ENCODE measurements around the gene TFF2. TPM values are rescaled to one million over a fixed set of nuclear protein-coding genes. Genes with fewer than 3 reads are reported as not detected.

TFF2 gene
- polyA plus RNA-seq, 3 donors, result 0.94 to 505 (median 36.8) TPM

DNA sequence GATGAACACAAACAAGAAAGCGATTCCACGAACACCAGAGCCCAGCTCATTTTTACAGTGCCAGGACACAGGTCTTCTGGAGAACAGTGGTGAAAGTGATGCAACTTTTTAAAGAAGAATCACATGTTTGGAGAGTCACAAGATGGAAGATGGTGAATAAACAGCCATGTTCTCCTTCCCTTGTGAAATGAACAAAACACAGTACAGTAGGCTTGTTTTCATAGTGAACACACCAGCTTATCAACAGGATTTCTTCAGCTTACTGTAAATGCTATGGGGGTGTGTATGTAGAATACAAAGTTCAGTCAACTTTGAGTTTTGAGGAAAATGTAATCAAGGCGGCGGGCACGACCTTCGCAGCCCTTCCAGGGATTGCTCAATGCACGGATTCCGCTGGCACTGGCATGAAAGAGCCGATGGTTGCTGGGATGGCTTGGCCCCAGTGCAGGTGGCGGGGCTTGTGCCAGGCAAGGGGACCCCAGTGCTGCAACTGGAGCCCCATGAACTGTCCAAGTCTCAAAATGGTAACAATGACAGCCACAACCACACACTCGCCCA, 35.3 kb upstream of the TFF2 start:
- 55 to 92% (median 92%) methylated on average over 11 of the region's 11 CpGs for WGBS, 3 donors
- no peak overlapping the region for H3K27ac ChIP-seq (ENCODE audit: low read depth, low read length)

DNA sequence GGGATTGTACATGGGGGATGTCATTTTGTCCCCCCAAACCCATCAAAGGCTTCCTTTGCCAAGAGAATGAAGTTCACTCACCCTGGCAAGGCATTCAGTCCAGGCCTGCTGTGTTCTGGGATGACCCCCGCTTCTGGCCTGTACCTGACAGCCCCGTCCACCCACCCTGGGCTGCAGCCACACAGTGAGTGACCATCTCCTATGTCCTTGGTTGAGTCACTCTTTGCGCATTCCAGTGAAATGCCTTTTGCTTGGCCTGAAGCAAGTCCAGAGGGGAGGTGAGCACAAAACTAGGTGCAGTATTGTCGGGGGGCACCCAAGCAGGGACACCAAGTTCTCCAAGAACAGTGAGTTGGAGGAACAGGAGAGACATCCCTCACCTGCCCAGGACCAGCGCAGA, 34.8 kb upstream of the TFF2 start:
- 92 to 96% (median 95%) methylated on average over 5 of the region's 5 CpGs for WGBS, 3 donors
- no peak overlapping the region for H3K27ac ChIP-seq (ENCODE audit: low read depth, low read length)

DNA sequence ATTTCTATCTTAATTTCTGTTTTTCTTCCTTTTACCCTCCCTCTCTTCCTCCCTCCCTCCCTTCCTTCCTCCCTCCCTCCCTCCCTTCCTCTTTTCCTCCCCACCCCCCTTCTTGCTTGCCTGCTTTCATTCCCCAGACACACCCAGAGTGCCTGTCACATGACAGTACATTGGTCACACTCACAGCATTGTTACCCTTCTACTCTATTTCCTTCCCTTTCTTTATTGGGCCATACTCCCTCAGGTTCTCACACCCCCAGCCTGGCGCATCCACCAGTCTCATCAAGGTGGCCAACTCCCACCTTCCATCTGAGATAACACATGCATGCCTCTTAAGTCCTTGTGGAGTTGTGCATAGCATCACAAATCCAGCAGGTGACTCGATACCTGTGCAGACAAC, 34.2 kb upstream of the TFF2 start:
- no peak overlapping the region for H3K27ac ChIP-seq (ENCODE audit: low read depth, low read length)

DNA sequence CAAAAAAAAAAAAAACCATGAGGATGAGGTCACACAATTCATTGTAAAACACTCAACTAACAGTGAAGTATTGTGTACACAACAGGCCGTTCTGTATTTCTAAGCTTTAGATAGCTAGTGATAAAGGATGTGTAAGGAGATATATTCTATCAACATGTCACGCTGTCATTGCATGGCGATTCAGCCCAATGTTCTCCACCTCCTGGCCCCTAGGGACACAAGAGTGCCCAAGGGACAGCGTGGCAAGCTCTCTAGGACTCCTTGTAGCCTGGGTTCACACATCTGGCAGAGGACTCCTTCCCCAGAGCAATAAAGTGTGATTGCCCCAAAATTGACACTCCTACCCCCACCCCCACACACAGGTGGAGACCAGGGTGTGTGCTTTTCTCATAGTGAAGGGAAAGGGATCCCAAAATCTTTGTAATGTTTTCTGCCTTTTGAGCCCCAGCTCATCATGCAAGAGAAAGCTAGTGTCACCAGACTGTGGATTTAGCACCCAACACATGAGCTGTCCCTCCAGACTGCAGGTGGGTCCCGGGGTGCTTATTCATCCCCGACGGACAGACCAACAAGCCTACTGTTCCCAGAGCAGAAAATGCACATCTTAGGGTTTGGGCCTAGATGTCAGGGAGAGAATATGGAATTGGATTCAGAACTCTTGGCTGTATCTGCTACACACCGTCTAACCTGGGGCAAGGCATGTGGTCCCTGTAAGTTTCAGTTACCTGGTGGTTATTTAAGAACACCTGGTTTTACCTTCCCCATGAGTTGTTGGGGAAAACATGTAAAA, 33.6 kb upstream of the TFF2 start:
- WGBS, 3 donors, result 79 to 83% (median 81%) methylated on average over 8 of the region's 8 CpGs
- H3K27ac ChIP-seq (ENCODE audit: low read depth, low read length), result no peak overlapping the region

More for the DNA sequence above, 34.2 kb upstream of the TFF2 start:
- 73 to 82% (median 81%) methylated on average over 2 of the region's 2 CpGs for WGBS, 3 donors

DNA sequence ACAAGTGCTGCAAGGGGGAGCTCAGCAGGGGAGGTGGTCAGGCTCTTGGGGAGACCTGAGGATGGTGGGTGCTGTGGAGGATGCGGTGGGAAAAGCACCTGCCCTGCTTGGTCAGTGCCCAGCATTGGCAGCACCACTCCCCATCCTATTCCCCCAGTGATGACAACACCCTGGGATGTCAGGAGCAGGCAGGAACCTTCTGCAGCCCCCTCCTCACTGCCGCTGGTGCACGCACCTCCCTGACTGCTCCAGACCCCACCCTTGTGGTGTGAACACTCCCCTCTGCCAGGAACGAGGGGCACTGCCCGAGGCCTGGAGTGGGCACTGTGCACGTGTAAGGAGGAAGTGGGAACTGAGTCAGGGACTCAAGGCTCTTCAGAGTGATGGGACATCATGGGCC, 32.5 kb upstream of the TFF2 start:
- H3K27ac ChIP-seq (ENCODE audit: low read depth, low read length), result no peak overlapping the region
- 85 to 94% (median 89%) methylated on average over 6 of the region's 6 CpGs for WGBS, 3 donors

DNA sequence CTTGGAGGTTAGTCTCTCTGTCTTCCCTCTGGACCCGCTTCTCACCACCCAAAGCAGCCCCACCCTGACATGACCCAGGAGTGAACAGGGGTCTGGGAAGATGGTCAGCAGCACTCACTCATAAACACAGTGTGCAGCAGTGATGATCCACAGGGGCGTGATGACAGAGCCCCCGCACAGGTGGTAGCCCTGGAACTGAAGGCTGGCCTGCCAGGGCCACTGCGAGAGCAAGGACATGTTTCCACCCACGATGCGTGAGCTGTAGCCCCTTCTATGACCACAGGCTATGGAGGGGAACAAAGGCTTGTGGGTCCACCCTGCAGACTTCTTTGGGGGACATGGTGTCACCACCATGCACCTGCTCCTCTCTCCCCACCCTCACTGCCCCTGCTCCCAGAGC, 32.1 kb upstream of the TFF2 start:
- H3K27ac ChIP-seq (ENCODE audit: low read depth, low read length), result no peak overlapping the region
- 95 to 97% (median 95%) methylated on average over 6 of the region's 6 CpGs for WGBS, 3 donors

DNA sequence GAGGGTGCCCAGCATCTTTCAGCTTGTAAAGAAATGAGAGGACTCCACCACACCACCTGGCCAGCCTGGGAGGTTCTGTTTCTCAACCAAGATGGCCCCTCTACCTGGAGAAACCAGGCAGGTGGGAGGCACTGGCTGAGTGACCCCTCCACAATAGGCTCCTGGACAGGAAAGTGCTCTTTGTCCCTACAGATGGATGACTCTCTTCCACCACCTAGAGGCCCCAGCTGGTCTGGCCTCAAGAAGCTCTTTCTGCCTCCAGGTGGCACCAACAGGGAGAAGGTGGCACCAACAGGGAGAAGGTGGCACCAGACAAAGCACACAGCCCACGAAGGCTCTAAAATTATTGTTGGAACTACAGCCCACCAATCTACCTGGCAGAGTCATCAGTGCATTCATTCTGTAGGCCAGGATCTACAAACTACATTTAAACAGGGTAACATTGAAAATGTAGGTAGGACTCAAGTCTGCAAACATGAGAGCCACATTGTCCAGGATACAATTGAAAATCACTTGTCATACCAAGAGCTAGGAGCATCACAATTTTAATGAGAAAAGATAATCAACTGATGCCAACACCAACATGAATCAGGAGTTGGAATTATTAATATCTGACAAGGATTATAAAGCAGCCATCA, 30.7 kb upstream of the TFF2 start:
- WGBS, 3 donors, result 47 to 68% (median 50%) methylated on average over 1 of the region's 1 CpG
- H3K27ac ChIP-seq (ENCODE audit: low read depth, low read length), result no peak overlapping the region

DNA sequence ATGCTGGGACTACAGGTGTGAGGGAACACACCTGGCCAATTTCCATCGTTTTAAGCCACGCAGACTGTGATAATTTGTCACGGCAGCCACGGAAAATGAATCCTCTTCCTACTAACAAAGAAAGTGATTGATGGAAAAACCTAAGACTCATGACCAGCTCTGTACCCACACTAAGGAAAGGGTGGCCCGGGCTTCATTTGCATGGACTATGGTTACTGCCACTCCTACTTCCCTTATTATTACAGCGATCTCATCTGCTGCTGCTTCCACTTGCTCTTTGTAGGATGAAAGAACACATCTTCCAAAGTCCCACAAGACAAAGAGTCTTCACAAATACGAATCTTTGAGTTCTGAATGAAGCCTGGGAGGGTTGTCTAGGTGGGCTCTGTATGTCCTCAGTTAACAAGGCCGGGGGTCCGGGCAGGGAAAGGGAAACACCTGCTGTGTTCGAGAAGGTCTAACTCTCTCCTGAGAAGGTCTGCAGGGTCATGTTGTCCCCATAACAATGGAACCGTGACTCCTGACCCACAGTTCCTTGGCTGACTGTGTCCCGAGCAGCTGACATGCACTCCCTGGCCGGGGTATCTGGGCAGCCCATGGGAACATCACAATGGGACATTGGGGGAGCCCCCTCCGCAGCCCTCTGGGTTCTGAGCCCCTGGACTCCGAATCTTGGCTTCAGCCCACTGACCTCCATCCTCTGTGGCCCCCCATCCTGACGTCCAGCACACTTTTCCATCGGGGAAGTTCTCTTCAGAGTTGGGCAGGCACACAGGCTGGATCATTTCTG, 28.8 kb upstream of the TFF2 start:
- 78 to 84% (median 79%) methylated on average over 17 of the region's 17 CpGs for WGBS, 3 donors
- no peak overlapping the region for H3K27ac ChIP-seq (ENCODE audit: low read depth, low read length)

DNA sequence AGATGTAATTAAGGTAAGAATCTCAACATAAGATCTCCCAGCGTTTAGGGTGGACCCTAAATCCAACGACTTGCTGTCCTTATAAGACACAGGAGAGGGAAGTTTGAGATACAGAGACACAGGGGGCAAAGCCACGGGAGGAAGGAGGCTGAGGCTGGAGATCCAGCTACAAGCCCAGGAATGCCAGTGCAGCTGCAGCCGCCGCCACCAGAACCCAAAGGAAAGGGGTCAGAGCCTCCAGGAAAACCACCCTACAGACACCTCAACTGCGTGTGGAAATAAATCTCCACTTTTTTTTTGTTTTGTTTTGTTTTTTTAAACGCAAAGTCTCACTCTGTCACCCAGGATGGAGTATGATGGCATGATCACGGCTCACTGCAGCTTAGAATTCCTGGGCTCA, 27.6 kb upstream of the TFF2 start:
- no peak overlapping the region for H3K27ac ChIP-seq (ENCODE audit: low read depth, low read length)
- 73 to 83% (median 74%) methylated on average over 8 of the region's 8 CpGs for WGBS, 3 donors

DNA sequence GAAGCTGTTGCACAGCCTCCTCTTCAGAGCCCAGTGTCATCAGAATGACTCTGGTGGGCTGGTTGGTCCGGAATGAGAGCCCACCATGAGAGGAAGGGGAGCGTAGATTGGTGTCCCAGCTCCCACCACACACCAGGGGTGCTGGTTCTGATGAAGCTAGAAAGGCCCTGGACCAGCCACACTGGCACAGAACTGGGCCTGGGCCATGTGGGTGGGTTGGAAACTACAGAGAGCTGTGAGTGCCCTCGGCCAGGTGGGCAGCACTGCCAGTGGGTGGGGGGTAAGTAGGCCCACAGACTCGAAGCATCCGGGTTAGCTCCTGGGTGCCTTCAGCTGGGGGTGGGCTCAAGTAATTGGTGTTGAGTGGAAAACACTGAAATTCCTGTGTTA, 27.2 kb upstream of the TFF2 start:
- H3K27ac ChIP-seq (ENCODE audit: low read depth, low read length), result no peak overlapping the region
- WGBS, 3 donors, result 89 to 91% (median 91%) methylated on average over 5 of the region's 5 CpGs

DNA sequence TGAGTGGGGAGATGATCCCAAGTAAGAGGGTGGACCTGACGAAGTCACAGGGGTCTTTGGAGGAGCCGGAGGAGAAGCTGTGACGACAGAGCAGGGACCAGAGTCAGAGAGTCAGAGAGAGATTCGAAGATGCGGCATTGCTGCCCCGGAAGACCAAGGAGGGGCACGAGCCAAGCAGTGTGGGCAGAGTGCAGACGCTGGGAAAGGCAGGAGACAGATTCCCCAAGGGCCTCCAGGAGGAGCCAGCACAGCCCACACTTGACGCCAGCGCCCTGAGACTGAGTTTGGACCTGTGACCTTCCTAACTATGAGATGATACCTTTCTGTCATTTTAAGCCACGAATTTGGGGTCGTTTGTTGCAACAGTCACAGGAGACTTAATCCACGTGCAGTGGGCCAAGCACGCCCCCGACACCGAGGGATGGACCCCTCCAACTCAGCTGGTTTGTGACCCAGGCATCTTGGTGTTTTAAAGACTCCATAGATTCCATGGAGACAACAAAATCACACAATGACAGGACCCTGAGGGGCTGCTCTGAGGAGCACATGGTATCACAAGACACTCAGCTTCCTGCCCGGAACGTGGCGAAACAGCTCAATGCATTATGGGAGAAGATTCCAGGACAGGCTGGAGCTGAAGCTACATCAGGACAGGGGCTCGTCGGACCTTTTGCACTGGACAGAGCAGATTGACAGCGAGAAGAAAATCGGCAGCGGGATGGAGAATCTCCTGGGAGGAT, 26.6 kb upstream of the TFF2 start:
- WGBS, 3 donors, result 74 to 81% (median 79%) methylated on average over 24 of the region's 24 CpGs
- no peak overlapping the region for H3K27ac ChIP-seq (ENCODE audit: low read depth, low read length)

DNA sequence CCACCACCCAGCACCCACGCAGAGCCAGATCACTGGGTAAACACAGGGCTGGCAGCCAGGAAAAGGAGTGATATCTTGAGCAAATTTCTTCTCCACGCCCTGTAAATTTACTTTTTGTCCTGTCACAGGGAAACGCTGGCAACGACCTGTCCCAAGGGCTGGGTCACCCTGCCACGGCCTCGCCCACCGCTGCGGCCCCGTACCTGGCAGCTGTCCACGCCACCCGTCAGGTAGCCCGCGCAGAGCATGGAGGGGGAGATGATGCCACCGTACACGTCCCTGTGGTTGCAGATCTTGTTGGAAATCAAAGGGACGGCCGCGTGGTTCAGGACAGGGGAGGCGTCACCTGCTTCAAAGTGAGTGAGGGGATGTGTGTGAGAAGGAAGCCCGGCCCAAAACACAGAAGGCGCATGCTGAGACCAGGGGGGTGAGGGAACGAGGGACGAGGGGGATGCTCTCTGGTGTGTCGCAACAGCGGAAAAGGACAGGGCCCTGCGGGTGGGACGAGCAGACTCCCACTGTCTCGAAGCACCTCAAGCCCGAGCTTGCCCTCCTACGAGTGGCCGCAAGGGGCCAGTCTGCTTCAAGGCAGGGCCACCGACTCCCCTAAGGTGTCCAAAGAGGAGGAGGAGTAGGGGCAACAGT, 25.7 kb upstream of the TFF2 start:
- 40 to 85% (median 76%) methylated on average over 31 to 32 of the region's 32 CpGs for WGBS, 3 donors
- H3K27ac ChIP-seq (ENCODE audit: low read depth, low read length), result no peak overlapping the region

DNA sequence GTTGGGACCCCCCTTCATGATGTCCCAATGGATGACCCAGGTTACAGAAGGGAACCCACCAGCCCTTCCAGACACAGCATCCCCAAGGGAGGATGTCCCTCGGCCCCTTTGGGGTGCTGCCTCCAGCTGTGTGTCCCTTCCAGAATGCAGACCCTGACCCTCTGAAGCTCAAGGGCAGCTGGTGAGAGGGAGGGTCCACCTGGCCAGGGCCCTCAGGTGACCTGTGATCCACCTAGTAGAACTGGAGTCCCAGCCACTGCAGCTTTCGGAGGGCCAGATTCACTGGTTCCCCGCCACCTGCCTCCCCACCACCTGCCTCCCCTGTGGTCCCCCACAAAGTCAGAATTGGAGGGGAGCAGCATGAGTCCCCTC, 25.2 kb upstream of the TFF2 start:
- WGBS, 3 donors, result 63 to 92% (median 81%) methylated on average over 3 of the region's 3 CpGs
- no peak overlapping the region for H3K27ac ChIP-seq (ENCODE audit: low read depth, low read length)

DNA sequence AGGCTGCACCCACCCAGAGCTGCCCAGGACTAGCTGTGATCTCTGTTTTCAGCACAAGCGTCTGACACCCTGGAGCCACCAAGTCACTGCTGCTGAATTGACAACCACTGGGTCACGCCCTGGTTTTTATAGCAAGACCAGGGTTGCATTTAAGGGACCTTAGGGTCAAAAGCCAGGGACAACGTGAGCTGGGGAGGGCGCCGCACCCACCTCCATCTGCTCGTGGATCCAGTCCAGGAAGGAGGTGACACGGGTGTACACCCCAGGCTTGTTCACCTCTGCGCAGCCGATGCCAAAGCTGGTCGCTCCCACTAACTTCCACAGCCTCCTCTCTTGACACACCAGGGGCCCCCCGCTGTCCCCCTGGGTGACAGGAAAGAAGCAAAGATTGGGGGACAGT, 24.7 kb upstream of the TFF2 start:
- 68 to 79% (median 78%) methylated on average over 11 of the region's 11 CpGs for WGBS, 3 donors
- H3K27ac ChIP-seq (ENCODE audit: low read depth, low read length), result no peak overlapping the region

DNA sequence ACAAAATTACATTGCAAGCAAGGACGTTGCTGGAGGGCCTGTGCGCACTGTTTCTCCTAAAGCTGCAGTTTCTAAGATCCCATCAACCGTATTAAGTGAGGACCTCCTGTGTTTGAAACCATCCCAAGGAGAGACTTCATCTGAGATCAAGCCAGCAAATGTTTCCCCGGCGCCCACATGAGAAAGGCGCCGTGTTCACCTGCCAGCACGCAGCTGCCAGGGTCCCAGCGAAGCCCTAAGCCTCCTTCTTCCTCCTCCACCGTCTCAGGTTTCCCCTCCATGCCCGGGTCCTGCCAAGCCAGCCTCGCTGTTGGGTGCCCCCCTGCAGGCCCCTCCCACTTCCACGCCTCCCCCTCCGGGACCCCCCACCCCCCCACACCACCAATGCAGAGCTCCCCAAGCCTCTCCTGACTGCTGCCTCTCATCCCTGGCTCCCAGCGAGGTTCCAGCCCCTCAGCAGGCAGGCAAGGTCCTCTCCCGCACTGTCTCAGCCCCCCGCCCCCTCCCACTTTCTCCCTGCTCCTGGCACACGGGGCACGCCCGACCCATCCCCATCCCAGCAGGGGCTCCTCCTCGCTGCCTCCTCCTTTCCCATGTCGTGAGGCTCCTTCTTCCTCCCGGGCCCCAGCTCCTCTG, 24.2 kb upstream of the TFF2 start:
- 27 to 52% (median 38%) methylated on average over 21 to 23 of the region's 23 CpGs for WGBS, 3 donors
- no peak overlapping the region for H3K27ac ChIP-seq (ENCODE audit: low read depth, low read length)

DNA sequence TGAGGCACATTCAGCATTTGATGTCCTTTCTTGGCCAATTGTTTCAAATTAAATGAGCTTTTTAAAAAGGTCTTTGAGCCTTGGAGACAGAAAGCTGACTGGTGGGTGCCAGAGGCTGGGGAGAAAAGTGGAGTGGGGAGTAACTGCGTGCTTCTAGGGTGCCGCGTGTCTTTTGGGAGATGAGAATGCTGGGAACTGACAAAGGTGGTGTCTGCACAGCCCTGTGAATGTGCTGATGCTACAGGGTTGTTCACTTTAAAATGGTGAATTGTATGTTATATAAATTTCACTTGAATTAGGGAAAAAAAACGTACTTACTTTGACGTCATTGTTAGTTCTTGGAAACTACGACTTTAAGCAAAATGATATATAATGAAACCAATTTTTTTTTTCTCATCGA, 23.7 kb upstream of the TFF2 start:
- WGBS, 3 donors, result 71 to 85% (median 72%) methylated on average over 7 of the region's 7 CpGs
- no peak overlapping the region for H3K27ac ChIP-seq (ENCODE audit: low read depth, low read length)

DNA sequence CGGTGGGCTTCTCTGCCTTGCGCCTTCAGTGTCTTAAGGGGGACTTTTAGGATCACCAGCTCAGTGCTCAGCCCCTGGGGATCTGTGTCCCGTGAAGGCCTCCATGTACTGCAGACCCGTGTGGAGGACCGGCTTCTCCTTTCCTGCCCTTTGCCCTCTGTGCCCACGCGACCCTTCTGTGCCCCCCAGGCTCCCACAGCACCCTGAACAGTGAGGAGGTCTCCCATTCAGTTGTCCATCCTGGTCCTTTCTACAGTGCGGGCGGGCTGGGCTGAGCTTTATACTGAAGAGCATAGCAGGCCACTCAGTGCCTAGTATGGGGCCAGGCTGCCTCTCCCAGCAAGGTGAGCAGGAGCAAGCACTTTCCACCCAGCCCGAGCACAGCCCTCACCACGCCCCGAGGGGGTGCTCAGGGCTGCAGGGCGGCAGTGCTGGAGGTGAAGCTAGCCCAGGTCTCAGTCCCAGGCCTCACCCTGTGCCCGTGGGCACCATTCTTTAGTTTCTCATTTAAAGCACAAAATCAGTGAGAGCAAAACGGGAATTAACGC, 23.2 kb upstream of the TFF2 start:
- WGBS, 3 donors, result 83 to 87% (median 84%) methylated on average over 16 of the region's 16 CpGs
- H3K27ac ChIP-seq (ENCODE audit: low read depth, low read length), result no peak overlapping the region
